AG10803 (cell line): Measurements from ENCODE around the gene HIPK2.

Source experiments
- DNase-seq: peaks from one replicate; pipeline ENCODE4 v3.0.0; 2010; ENCODE audit warnings: low read depth
- H3K4me3 ChIP-seq: 2 replicates; pipeline ENCODE4 v1.5.1; 2011; ENCODE audit warnings: mild to moderate bottlenecking, low read length, control low read depth
- TF ChIP-seq, protein P1 (sequence below): conservative IDR thresholded peaks from 2 replicates; pipeline ENCODE4 v1.5.1; 2011; ENCODE audit warnings: mild to moderate bottlenecking, low read length, control low read depth, inconsistent platforms

The HIPK2 gene

DNA sequence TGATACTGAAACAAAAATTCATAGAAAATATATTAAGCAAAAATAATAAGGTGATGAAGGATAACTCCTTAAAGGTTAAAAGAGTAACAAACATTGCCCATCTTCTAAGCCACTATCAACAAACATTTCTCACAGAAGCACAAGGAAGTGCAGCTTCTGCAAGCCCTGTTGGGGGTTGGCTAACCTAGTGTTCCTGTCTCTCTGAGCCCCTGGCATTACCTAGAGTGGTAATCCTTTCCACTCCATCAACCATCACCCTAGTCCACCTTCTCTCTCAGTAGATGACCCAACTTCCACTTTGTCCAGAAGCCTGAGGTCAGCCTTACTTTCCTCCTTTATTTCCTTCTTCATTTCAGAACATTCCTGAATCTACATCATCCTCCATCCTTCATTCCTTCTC is 59.7 kb downstream of the HIPK2 start:
- TF ChIP-seq, protein P1, sequence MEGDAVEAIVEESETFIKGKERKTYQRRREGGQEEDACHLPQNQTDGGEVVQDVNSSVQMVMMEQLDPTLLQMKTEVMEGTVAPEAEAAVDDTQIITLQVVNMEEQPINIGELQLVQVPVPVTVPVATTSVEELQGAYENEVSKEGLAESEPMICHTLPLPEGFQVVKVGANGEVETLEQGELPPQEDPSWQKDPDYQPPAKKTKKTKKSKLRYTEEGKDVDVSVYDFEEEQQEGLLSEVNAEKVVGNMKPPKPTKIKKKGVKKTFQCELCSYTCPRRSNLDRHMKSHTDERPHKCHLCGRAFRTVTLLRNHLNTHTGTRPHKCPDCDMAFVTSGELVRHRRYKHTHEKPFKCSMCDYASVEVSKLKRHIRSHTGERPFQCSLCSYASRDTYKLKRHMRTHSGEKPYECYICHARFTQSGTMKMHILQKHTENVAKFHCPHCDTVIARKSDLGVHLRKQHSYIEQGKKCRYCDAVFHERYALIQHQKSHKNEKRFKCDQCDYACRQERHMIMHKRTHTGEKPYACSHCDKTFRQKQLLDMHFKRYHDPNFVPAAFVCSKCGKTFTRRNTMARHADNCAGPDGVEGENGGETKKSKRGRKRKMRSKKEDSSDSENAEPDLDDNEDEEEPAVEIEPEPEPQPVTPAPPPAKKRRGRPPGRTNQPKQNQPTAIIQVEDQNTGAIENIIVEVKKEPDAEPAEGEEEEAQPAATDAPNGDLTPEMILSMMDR: no peak
- no peak overlapping the region for H3K4me3 ChIP-seq
- no peak for DNase-seq

DNA sequence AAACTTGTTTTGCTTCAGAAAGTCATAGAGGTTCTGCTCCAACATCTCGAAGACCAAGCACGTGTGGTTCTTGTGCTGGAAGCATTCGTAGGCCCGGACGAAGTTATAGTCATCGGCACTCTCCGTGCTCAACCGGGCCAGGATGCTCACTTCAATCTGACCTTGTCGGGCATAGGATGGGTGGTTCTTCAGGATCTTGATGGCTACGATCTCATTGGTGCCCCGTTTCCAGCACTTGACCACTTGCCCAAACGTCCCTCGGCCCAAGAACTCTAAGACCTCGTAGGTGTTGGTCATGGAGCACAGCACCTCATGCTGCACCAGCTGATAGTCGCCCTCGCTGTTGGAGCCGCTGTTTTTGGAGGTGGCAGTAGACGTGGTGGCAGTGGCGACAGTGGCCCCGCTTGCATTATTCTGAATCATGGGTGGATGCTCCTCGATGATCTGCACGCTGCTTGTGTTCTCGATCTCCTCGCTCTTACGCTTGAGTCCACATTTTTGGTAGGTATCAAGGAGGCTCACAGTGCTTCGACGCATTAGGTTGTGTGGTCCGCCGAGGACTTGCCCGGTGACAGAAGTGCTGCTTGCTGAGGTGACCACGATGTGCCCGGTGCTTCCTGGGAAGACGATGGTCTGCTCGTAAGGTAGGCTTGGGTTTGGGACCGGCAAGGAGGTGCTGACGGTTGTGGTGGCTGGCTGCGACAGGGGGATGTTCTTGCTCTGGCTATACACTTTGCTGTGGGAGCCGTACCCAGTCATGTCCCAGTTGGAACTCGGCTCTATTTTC is 61.4 kb downstream of the HIPK2 start:
- TF ChIP-seq, protein P1: no peak
- H3K4me3 ChIP-seq: no peak overlapping the region
- no peak for DNase-seq

DNA sequence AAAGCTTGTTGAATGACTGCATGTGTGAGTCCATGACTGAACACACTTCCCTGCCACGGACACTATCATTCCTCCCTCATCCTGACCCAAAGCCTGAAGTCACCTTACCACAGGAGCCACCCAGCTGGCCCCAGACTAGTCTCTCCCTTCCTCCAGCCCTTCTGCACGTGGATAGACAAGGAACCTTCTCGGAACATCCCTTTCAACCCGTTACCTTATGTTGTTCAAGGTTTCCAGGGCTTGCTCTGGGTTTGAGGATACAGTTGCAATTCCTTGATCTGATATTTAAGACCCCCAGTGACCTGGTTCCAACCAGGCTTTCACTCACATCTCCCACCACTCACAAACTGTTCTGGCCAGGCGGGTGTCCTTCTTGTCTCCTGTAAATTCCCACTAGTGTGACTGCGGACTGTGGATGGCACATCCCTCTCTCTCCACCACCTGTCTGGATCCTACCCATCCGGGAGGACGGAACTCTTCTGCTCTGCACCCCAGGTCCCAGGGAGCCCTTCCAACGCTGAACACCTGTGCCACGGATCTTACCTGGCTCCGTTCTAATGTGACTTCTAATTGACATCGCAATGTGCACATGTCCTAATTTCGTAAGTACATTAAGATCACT is 62.5 kb downstream of the HIPK2 start:
- no peak overlapping the region for H3K4me3 ChIP-seq
- TF ChIP-seq, protein P1: no peak
- DNase-seq: no peak

GRCh38 chr7:139714163-139714901 is 63.5 kb downstream of the HIPK2 start:
- TF ChIP-seq, protein P1: no peak
- H3K4me3 ChIP-seq: no peak overlapping the region
- DNase-seq: no peak

DNA sequence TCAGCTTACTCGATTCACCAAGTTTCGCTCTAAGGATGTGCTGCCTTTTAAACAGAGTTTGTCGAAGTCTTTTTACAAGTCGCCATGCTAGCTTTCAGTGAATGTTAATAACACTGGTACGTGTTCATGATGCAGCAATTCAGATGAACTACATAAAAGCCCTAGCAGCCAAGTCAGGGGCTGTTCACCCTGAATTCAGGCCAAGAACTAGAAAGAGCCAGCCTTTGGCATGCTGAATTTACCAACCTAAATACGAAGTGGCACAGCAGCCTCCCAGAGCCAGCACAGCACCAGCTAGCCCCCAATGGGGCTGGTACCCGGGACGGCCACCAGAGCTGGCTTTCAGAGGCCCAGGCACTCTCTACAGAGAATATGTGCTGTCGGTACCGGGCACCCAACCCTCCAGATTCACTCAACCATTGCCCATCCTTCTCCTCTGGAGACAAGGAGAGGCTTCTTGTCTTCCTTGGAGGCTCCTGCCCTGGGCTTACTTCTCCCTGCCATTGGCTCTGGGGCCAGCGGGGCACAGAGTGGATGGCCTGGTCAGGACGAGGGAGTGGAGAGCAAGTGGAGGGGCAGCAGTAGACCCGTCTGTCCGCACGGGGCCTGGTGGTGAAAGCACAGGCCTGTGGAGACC is 64.2 kb downstream of the HIPK2 start:
- TF ChIP-seq, protein P1: no peak
- no peak for DNase-seq
- H3K4me3 ChIP-seq: no peak overlapping the region

DNA sequence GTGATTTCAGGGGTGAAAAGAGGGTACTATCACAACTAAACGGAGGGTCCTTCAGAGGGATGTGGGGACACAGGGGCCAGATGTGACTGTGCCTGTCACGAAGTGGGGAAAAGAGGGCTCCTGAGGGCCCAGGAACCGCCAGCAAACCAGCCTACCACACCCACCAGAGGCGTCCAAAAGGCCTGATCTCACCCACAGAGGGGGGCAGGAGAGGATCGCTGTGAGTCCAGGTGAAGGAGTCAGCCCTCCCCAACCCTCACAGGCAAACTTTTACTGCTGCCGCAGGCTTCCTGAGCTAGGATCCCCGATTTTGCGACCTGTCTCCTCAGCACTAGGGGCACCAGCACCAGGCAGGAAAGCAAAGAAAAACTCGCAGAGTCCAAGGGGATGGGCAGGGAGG is 64.7 kb downstream of the HIPK2 start:
- DNase-seq: no peak
- no peak overlapping the region for H3K4me3 ChIP-seq
- TF ChIP-seq, protein P1: no peak
